Upper lobe of right lung (tissue), 1 donor: ENCODE data around the gene PNO1. TPM values are rescaled to one million over a fixed set of nuclear protein-coding genes. Genes with fewer than 3 reads are reported as not detected.

ENCODE experiments used
- ATAC-seq: fragments of 200-7000 bp; cut with Tn5 transposase; one replicate; pipeline ENCODE4 v1.9.1; 2020; ENCODE audit warnings: mild to moderate bottlenecking, moderate library complexity
- DNase-seq: peaks from one replicate; pipeline ENCODE4 v3.0.0-alpha.2; 2020
- H3K27ac ChIP-seq: fragments of 200-600 bp; one replicate; pipeline ENCODE4 v1.8.0; 2022
- H3K27me3 ChIP-seq: fragments of 200-600 bp; one replicate; pipeline ENCODE4 v1.8.0; 2022; ENCODE audit warnings: mild to moderate bottlenecking
- H3K36me3 ChIP-seq: fragments of 200-600 bp; one replicate; pipeline ENCODE4 v1.8.0; 2022
- H3K4me1 ChIP-seq: fragments of 200-600 bp; one replicate; pipeline ENCODE4 v1.8.0; 2022
- H3K4me3 ChIP-seq: fragments of 200-600 bp; one replicate; pipeline ENCODE4 v1.8.0; 2022; ENCODE audit warnings: mild to moderate bottlenecking
- H3K9me3 ChIP-seq: fragments of 200-600 bp; one replicate; pipeline ENCODE4 v1.8.0; 2022
- CTCF ChIP-seq: fragments of 200-600 bp; IDR thresholded peaks from one replicate; pipeline ENCODE4 v1.8.0; 2022; ENCODE audit warnings: antibody characterized with exemption
- intact Hi-C: fragments of 100-400 bp; cut with DNase I; formaldehyde crosslinking; loops from one replicate; pipeline ENCODE4 v1.11.0; 2022
- total RNA-seq: library from RNA; stranded (reverse); fragmentation: NEBNext Ultra II Directional; extraction: Animal tissue kit (Norgen Biotek cat#: 25700); gene quantifications from one replicate; pipeline ENCODE4 v1.2.1, GENCODE V29; 2021
- donor health status: DM: no; HTN: yes; CAD: no; lungs with severe emphysema.

Gene PNO1
- total RNA-seq, 1 donor from 2014 or later, result 12.0 TPM

- no peaks in the 10 kb centered on the region for H3K27me3 ChIP-seq
- ATAC-seq, result no peak
- peaks cover 42% of the 10 kb centered on the region for H3K4me1 ChIP-seq
These were observed 60.0 kb downstream of the PNO1 start for GRCh38 chr2:68217729-68218128.

DNA sequence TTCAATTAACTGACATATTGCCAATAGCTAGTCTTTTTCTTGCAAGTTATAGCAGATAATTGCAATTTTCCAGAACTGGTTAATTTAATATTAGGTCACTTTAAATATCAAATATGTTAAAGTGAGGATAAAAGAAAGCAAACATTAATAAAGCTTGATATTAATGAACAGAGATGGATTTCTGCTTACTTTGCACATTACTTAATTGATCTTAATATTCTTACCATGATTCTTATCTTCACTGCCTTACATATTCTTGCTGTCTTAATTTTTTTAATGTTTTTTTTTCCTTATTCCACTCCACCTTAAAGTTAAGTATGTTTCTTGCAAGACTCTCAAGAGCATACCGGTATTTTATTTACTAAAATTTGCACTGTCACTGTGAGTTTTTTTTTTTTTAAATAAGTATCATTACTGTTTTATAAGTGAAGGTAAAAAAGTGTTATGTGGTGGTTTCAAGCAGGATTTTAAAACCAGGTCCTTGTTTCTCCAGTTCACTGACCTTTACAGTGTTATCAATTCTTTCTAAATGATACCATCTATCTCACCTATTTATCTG, 60.7 kb downstream of the PNO1 start:
- no peak for DNase-seq
- peaks cover 14% of the 10 kb centered on the region for H3K36me3 ChIP-seq
- H3K4me1 ChIP-seq, result peaks cover 43% of the 10 kb centered on the region
- no peaks in the 10 kb centered on the region for H3K27me3 ChIP-seq
- intact Hi-C loops, result no loop called here
- no peak overlapping the region for H3K27ac ChIP-seq
- ATAC-seq, result no peak
- no peaks in the 10 kb centered on the region for H3K9me3 ChIP-seq
- no peak for TF ChIP-seq CTCF
- H3K4me3 ChIP-seq, result no peak overlapping the region

More at GRCh38 chr2:68217729-68218128, 60.0 kb downstream of the PNO1 start:
- Histone ChIP-seq H3K27ac (no peak overlapping the region), H3K9me3 (no peaks in the 10 kb centered on the region), H3K4me3 (no peak overlapping the region), H3K36me3 (peaks cover 14% of the 10 kb centered on the region)
- TF ChIP-seq CTCF, result no peak
- intact Hi-C loops, result no loop called here
- no peak for DNase-seq

DNA sequence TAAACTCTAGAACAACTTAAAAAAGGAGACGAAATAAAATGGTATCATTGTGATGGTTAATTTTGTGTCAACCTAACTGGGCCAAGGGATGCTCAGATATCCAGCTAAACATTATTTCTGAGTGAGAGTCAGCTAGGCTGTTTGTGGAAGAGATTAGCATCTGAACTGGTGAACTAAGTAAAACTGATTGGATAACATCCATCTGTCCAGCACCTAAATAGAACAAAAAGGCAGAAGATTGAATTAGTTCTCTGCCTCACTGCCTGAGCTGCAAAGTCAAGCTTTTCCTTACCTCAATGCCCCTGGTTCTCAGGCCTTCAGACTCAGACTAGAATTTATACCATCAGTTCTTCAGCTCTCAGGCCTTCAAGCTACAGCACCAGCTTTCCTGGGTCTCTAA, 64.6 kb downstream of the PNO1 start:
- Histone ChIP-seq H3K4me3 (no peak overlapping the region), H3K27me3 (no peaks in the 10 kb centered on the region), H3K9me3 (no peaks in the 10 kb centered on the region), H3K36me3 (no peaks in the 10 kb centered on the region), H3K27ac (no peak overlapping the region), H3K4me1 (peaks cover 61% of the 10 kb centered on the region)
- intact Hi-C loops, result no loop called here
- ATAC-seq (no peak), DNase-seq (no peak)
- TF ChIP-seq CTCF, result no peak

GRCh38 chr2:68223419-68223818, 65.7 kb downstream of the PNO1 start:
- ATAC-seq, result no peak

GRCh38 chr2:68225119-68225632, 67.5 kb downstream of the PNO1 start:
- H3K36me3 ChIP-seq, result no peaks in the 10 kb centered on the region
- no peaks in the 10 kb centered on the region for H3K27me3 ChIP-seq
- peak; percentile 36 for TF ChIP-seq CTCF
- no peak overlapping the region for H3K27ac ChIP-seq
- H3K9me3 ChIP-seq, result no peaks in the 10 kb centered on the region
- intact Hi-C loops, result no loop called here
- H3K4me1 ChIP-seq, result peaks cover 47% of the 10 kb centered on the region
- peak; percentile 97 for ATAC-seq
- no peak overlapping the region for H3K4me3 ChIP-seq
- DNase-seq, result no peak

More at GRCh38 chr2:68223419-68223818, 65.7 kb downstream of the PNO1 start:
- TF ChIP-seq CTCF, result no peak
- intact Hi-C loops, result no loop called here
- Histone ChIP-seq H3K27ac (no peak overlapping the region), H3K4me1 (peaks cover 50% of the 10 kb centered on the region), H3K9me3 (no peaks in the 10 kb centered on the region), H3K4me3 (no peak overlapping the region), H3K36me3 (no peaks in the 10 kb centered on the region), H3K27me3 (no peaks in the 10 kb centered on the region)
- DNase-seq, result no peak

Other genes starting within 250 kb of the PNO1 start
- gene C1D, start 94.9 kb upstream of the PNO1 start, total RNA-seq, result 19.5 TPM
- gene PPP3R1, start 94.6 kb downstream of the PNO1 start, total RNA-seq, result 59.2 TPM
- gene CNRIP1, start 162.1 kb downstream of the PNO1 start, total RNA-seq, result 23.8 TPM
- 32.9 TPM for gene PLEK, start 207.4 kb downstream of the PNO1 start, total RNA-seq